T follicular helper cell (primary cell): ENCODE results near the gene FUT8.
"Not testable (repeated sequence)": the region's sequence is repeated elsewhere in the genome, so short reads cannot be mapped to it uniquely, and the experiment has no call there.

Experiments
- DNase-seq: peaks from one replicate; pipeline ENCODE4 v3.0.0-alpha.2; 2020; ENCODE audit warnings: low read depth

FUT8 gene

GRCh38 chr14:65419593-65420252 is 7.2 kb downstream of the FUT8 start:
- no peak for DNase-seq

GRCh38 chr14:65421201-65421981 is 8.9 kb downstream of the FUT8 start:
- DNase-seq, result no peak

- DNase-seq, result no peak
These were observed 9.7 kb downstream of the FUT8 start for GRCh38 chr14:65422088-65422834.

- DNase-seq, result no peak
These were observed 11.5 kb downstream of the FUT8 start for GRCh38 chr14:65423982-65424381.

- no peak for DNase-seq
These were observed 12.0 kb downstream of the FUT8 start for GRCh38 chr14:65424531-65424930.

GRCh38 chr14:65425885-65426284 is 13.4 kb downstream of the FUT8 start:
- no peak for DNase-seq

GRCh38 chr14:65426902-65427301 is 14.4 kb downstream of the FUT8 start:
- not testable (repeated sequence) for DNase-seq

GRCh38 chr14:65428691-65429090 is 16.2 kb downstream of the FUT8 start:
- no peak for DNase-seq

GRCh38 chr14:65429757-65430156 is 17.2 kb downstream of the FUT8 start:
- DNase-seq, result no peak

- no peak for DNase-seq
These were observed 18.7 kb downstream of the FUT8 start for GRCh38 chr14:65431245-65431644.

- no peak for DNase-seq
These were observed 19.4 kb downstream of the FUT8 start for GRCh38 chr14:65431951-65432350.

GRCh38 chr14:65432361-65432948 is 19.9 kb downstream of the FUT8 start:
- no peak for DNase-seq

GRCh38 chr14:65433157-65433556 is 20.6 kb downstream of the FUT8 start:
- DNase-seq, result no peak

- DNase-seq, result no peak
These were observed 21.1 kb downstream of the FUT8 start for GRCh38 chr14:65433646-65434045.

GRCh38 chr14:65434216-65434850 is 21.8 kb downstream of the FUT8 start:
- no peak for DNase-seq

GRCh38 chr14:65438266-65438933 is 25.9 kb downstream of the FUT8 start:
- DNase-seq, result no peak

- no peak for DNase-seq
These were observed 26.6 kb downstream of the FUT8 start for GRCh38 chr14:65439117-65439516.

- DNase-seq, result no peak
These were observed 27.7 kb downstream of the FUT8 start for GRCh38 chr14:65440230-65440629.

GRCh38 chr14:65444230-65444629 is 31.7 kb downstream of the FUT8 start:
- no peak for DNase-seq

GRCh38 chr14:65446159-65446558 is 33.6 kb downstream of the FUT8 start:
- no peak for DNase-seq

GRCh38 chr14:65449647-65450046 is 37.1 kb downstream of the FUT8 start:
- no peak for DNase-seq
